Adrenal gland (tissue), 12 donors: ENCODE measurements around the gene KRT72. TPM values are rescaled to one million over a fixed set of nuclear protein-coding genes. Genes with fewer than 3 reads are reported as not detected.

Experiments used
- DNase-seq, 7 donors: peaks; one replicate each; pipeline ENCODE4 v3.0.0-alpha.2; 2019 to 2020
- H3K27ac ChIP-seq, 5 donors: fragments of 200-600 bp; sonication (generic) in 4 of 5; 1 replicate in 3 of 5; 2 replicates in 2 of 5; pipeline versions ENCODE4 v1.5.1 to v1.8.0; 2016 to 2020; ENCODE audit warnings: mild to moderate bottlenecking in 1 of 5
- H3K27me3 ChIP-seq: fragments of 200-600 bp; 2 replicates; pipeline ENCODE4 v1.8.0; 2021
- H3K36me3 ChIP-seq, 2 donors: fragments of 200-600 bp; replicated peaks in 1 of 2; 1 replicate in 1 of 2; 2 replicates in 1 of 2; pipeline versions ENCODE4 v1.5.1 to v1.8.0; 2018 to 2022
- H3K4me1 ChIP-seq, 2 donors: fragments of 200-600 bp; replicated peaks in 1 of 2; 1 replicate in 1 of 2; 2 replicates in 1 of 2; pipeline versions ENCODE4 v1.5.1 to v1.8.0; 2018 to 2021
- H3K4me3 ChIP-seq, 4 donors: fragments of 200-600 bp; sonication (generic) in 3 of 4; one replicate each; pipeline ENCODE4 v1.5.1; 2016 to 2018
- H3K9me3 ChIP-seq, 3 donors: fragments of 200-600 bp; sonication (generic) in 1 of 3; replicated peaks in 1 of 3; 1 replicate in 2 of 3; 2 replicates in 1 of 3; pipeline versions ENCODE4 v1.5.1 to v1.8.0; 2016 to 2021
- CTCF ChIP-seq, 6 experiments: fragments of 450-650 bp in 4 of 6; fragments of 200-600 bp in 2 of 6; sonication (generic) in 1 of 6; IDR thresholded peaks; 1 replicate in 5 of 6; 2 replicates in 1 of 6; pipeline versions ENCODE4 v1.5.1 to v1.8.0; 2016 to 2021; ENCODE audit warnings: antibody characterized with exemption in 6 of 6, mild to moderate bottlenecking in 2 of 6, moderate library complexity in 1 of 6
- POLR2A ChIP-seq, 2 donors: fragments of 450-650 bp; IDR thresholded peaks; one replicate each; pipeline ENCODE4 v1.6.1; 2017; ENCODE audit warnings: antibody characterized with exemption in 2 of 2, mild to moderate bottlenecking in 2 of 2, moderate library complexity in 1 of 2
- WGBS, 4 donors: extraction: QIAGEN DNeasy Blood & Tissue Kit in 2 of 4; methylation state at CpG; one replicate each; pipeline versions ENCODE4 v1.1.5 to v1.1.7; 2013 to 2017; 5-methylcytosine and 5-hydroxymethylcytosine counted together
- intact Hi-C, 2 donors: fragments of 100-400 bp; cut with DNase I; formaldehyde crosslinking; loops; one replicate each; pipeline versions ENCODE4 v1.14.1 to v1.15.0; 2022 to 2023
- polyA plus RNA-seq, 3 donors: library from polyadenylated mRNA; stranded (reverse); fragments of 200-250 nt in 2 of 3; fragments of 350-450 nt in 1 of 3; fragmentation: Illumina TruSeq in 1 of 3; extraction: RNeasy Lipid Tissue Mini Kit (QIAGEN cat#74804) in 1 of 3; gene quantifications; one replicate each; pipeline ENCODE4 v1.2.3, GENCODE V29; 2013 to 2014
- total RNA-seq, 9 donors: library from RNA; depleted of rRNA in 4 of 9; stranded (reverse); fragments of >200 nt in 4 of 9; fragments of 120-200 nt in 1 of 9; fragmentation: NEBNext Ultra II Directional in 1 of 9; extraction: Animal tissue kit (Norgen Biotek cat#: 25700) in 1 of 9; gene quantifications; one replicate each; pipeline versions ENCODE4 v1.1.0 to v1.2.4, GENCODE V29; 2013 to 2023
- donor health status: healthy with polysubstance abuse.
- donor health status: Bipolar disorder and iron deficiency.
- donor health status: DM: yes; HTN: yes; CAD: no.
- donor health status: DM: no; HTN: no; CAD: no.
- donor health status: DM: no; HTN: no; CAD: no.
- donor health status: DM: yes; HTN: yes; CAD: no.

The KRT72 gene
- total and polyA plus RNA-seq, 12 donors = 0.14 to 2.7 TPM; not detected in 10

- Histone ChIP-seq H3K27me3 (no peaks in the 10 kb centered on the region), H3K27ac (no peak overlapping the region), H3K4me1 (no peaks in the 10 kb centered on the region), H3K36me3 (no peaks in the 10 kb centered on the region), H3K4me3 (no peak overlapping the region), H3K9me3 (no peaks in the 10 kb centered on the region)
- 89 to 95% (median 90%) methylated on average over 8 of the region's 8 CpGs for WGBS, 4 donors
- DNase-seq = no peak
- intact Hi-C loops = no loop called here
- no peak for TF ChIP-seq CTCF (IDR thresholded peaks at IDR 0.05)
- TF ChIP-seq POLR2A (IDR thresholded peaks at IDR 0.05) = no peak
Observed at GRCh38 chr12:52577316-52577715, 23.9 kb downstream of the KRT72 start.

- intact Hi-C loops = no loop called here
- Histone ChIP-seq H3K36me3 (no peaks in the 10 kb centered on the region), H3K4me1 (no peaks in the 10 kb centered on the region), H3K27me3 (no peaks in the 10 kb centered on the region), H3K27ac (no peak overlapping the region), H3K9me3 (no peaks in the 10 kb centered on the region), H3K4me3 (no peak overlapping the region)
- no peak for TF ChIP-seq CTCF (IDR thresholded peaks at IDR 0.05)
- no peak for TF ChIP-seq POLR2A (IDR thresholded peaks at IDR 0.05)
- WGBS, 4 donors = 77 to 95% (median 87%) methylated on average over 3 of the region's 3 CpGs
- DNase-seq = no peak
Observed at GRCh38 chr12:52575948-52576347, 25.3 kb downstream of the KRT72 start.

GRCh38 chr12:52575256-52575655, 26.0 kb downstream of the KRT72 start:
- H3K4me1 ChIP-seq = no peaks in the 10 kb centered on the region
- WGBS, 4 donors = 81 to 92% (median 88%) methylated on average over 8 to 9 of the region's 9 CpGs
- intact Hi-C loops = no loop called here
- H3K4me3 ChIP-seq = no peak overlapping the region
- no peaks in the 10 kb centered on the region for H3K36me3 ChIP-seq
- H3K27ac ChIP-seq = no peak overlapping the region
- TF ChIP-seq POLR2A (IDR thresholded peaks at IDR 0.05) (no peak), CTCF (IDR thresholded peaks at IDR 0.05) (no peak)
- no peaks in the 10 kb centered on the region for H3K27me3 ChIP-seq
- no peaks in the 10 kb centered on the region for H3K9me3 ChIP-seq
- no peak for DNase-seq

GRCh38 chr12:52573743-52574142, 27.5 kb downstream of the KRT72 start, which contains the start of gene KRT74:
Gene KRT74 (minus strand): TSS chr12:52573843. CDS start chr12:52573777, 66 bp downstream.
- Histone ChIP-seq H3K4me3 (no peak within 1 kb of the TSS), H3K27me3 (no peaks in the 10 kb centered on the region), H3K27ac (no peak within 1 kb of the TSS), H3K36me3 (no peaks in the 10 kb centered on the region), H3K4me1 (no peaks in the 10 kb centered on the region), H3K9me3 (no peaks in the 10 kb centered on the region)
- WGBS, 4 donors = 70 to 95% (median 86%) methylated on average over 3 of the region's 3 CpGs
- intact Hi-C loops = no loop called here
- TF ChIP-seq CTCF (IDR thresholded peaks at IDR 0.05) (no peak), POLR2A (IDR thresholded peaks at IDR 0.05) (no peak)
- no peak for DNase-seq
